Large intestine (tissue), 3 donors: ENCODE measurements around the gene PTPDC1. TPM values are rescaled to one million over a fixed set of nuclear protein-coding genes. Genes with fewer than 3 reads are reported as not detected.

Source experiments
- DNase-seq, 2 donors: peaks; one replicate each; pipeline versions ENCODE4 v3.0.0 to v3.0.0-alpha.2; 2013
- H3K27ac ChIP-seq: one replicate; pipeline ENCODE4 v1.5.1; 2013; ENCODE audit warnings: low read length
- H3K27me3 ChIP-seq: 2 replicates; pipeline ENCODE4 v1.6.1; 2013; ENCODE audit warnings: low read length; ENCODE audit not compliant: control insufficient read depth, insufficient read depth
- H3K36me3 ChIP-seq: 2 replicates; pipeline ENCODE4 v1.6.1; 2013; ENCODE audit warnings: low read length; ENCODE audit not compliant: control insufficient read depth, insufficient read depth
- H3K4me1 ChIP-seq: one replicate; pipeline ENCODE4 v1.6.1; 2013; ENCODE audit warnings: low read length; ENCODE audit not compliant: control insufficient read depth, insufficient read depth
- H3K4me3 ChIP-seq: one replicate; pipeline ENCODE4 v1.5.1; 2013; ENCODE audit warnings: low read length
- H3K9me3 ChIP-seq: one replicate; pipeline ENCODE4 v1.6.1; 2013; ENCODE audit warnings: mild to moderate bottlenecking, low read depth, low read length, moderate library complexity; ENCODE audit not compliant: control insufficient read depth
- WGBS: methylation state at CpG from one replicate; pipeline ENCODE4 v1.1.5; 2013; ENCODE audit warnings: low lambda C conversion rate; ENCODE audit not compliant: insufficient coverage; 5-methylcytosine and 5-hydroxymethylcytosine counted together
- polyA plus RNA-seq: library from polyadenylated mRNA; unstranded; fragments of 120-200 nt; gene quantifications from one replicate; pipeline ENCODE4 v1.2.1, GENCODE V29; 2013

The PTPDC1 gene
- polyA plus RNA-seq, 1 donor: 7.4 TPM

- Histone ChIP-seq H3K36me3 (no peaks in the 10 kb centered on the region), H3K4me3 (no peak overlapping the region), H3K4me1 (no peaks in the 10 kb centered on the region), H3K27ac (no peak overlapping the region), H3K27me3 (no peaks in the 10 kb centered on the region), H3K9me3 (no peaks in the 10 kb centered on the region)
- no peak for DNase-seq
- no CpG with 5 or more reads among the region's 13 CpGs for WGBS
Measured at GRCh38 chr9:94140791-94141790, 56.8 kb downstream of the PTPDC1 start.

GRCh38 chr9:94142353-94142752 lies 58.1 kb downstream of the PTPDC1 start:
- no peaks in the 10 kb centered on the region for H3K4me1 ChIP-seq
- DNase-seq: no peak
- no peaks in the 10 kb centered on the region for H3K27me3 ChIP-seq
- H3K4me3 ChIP-seq: no peak overlapping the region
- WGBS: 67% methylated on average over 1 of the region's 5 CpGs
- no peaks in the 10 kb centered on the region for H3K36me3 ChIP-seq
- H3K9me3 ChIP-seq: no peaks in the 10 kb centered on the region
- H3K27ac ChIP-seq: no peak overlapping the region

GRCh38 chr9:94144394-94144793 lies 60.1 kb downstream of the PTPDC1 start:
- no peak overlapping the region for H3K4me3 ChIP-seq
- H3K27me3 ChIP-seq: no peaks in the 10 kb centered on the region
- no peaks in the 10 kb centered on the region for H3K36me3 ChIP-seq
- H3K27ac ChIP-seq: no peak overlapping the region
- H3K4me1 ChIP-seq: no peaks in the 10 kb centered on the region
- no CpG with 5 or more reads among the region's 2 CpGs for WGBS
- H3K9me3 ChIP-seq: no peaks in the 10 kb centered on the region
- no peak for DNase-seq

GRCh38 chr9:94145640-94146039 lies 61.4 kb downstream of the PTPDC1 start:
- Histone ChIP-seq H3K27ac (no peak overlapping the region), H3K27me3 (no peaks in the 10 kb centered on the region), H3K9me3 (no peaks in the 10 kb centered on the region), H3K4me1 (no peaks in the 10 kb centered on the region), H3K36me3 (no peaks in the 10 kb centered on the region), H3K4me3 (no peak overlapping the region)
- DNase-seq: no peak
- WGBS: no CpG with 5 or more reads among the region's 5 CpGs

- no peaks in the 10 kb centered on the region for H3K27me3 ChIP-seq
- no peaks in the 10 kb centered on the region for H3K36me3 ChIP-seq
- WGBS: no CpG with 5 or more reads among the region's 13 CpGs
- H3K27ac ChIP-seq: no peak overlapping the region
- no peak overlapping the region for H3K4me3 ChIP-seq
- H3K4me1 ChIP-seq: no peaks in the 10 kb centered on the region
- H3K9me3 ChIP-seq: no peaks in the 10 kb centered on the region
- no peak for DNase-seq
Measured at GRCh38 chr9:94147776-94148175, 63.5 kb downstream of the PTPDC1 start.

- Histone ChIP-seq H3K36me3 (no peaks in the 10 kb centered on the region), H3K9me3 (no peaks in the 10 kb centered on the region), H3K27ac (no peak overlapping the region), H3K27me3 (no peaks in the 10 kb centered on the region), H3K4me1 (no peaks in the 10 kb centered on the region), H3K4me3 (no peak overlapping the region)
- DNase-seq: no peak
- 40% methylated on average over 1 of the region's 5 CpGs for WGBS
Measured at GRCh38 chr9:94148419-94148818, 64.2 kb downstream of the PTPDC1 start.

GRCh38 chr9:94149696-94150095 lies 65.4 kb downstream of the PTPDC1 start:
- no CpG with 5 or more reads among the region's 6 CpGs for WGBS
- no peaks in the 10 kb centered on the region for H3K4me1 ChIP-seq
- no peak for DNase-seq
- H3K9me3 ChIP-seq: no peaks in the 10 kb centered on the region
- no peaks in the 10 kb centered on the region for H3K36me3 ChIP-seq
- no peaks in the 10 kb centered on the region for H3K27me3 ChIP-seq
- no peak overlapping the region for H3K4me3 ChIP-seq
- H3K27ac ChIP-seq: no peak overlapping the region

GRCh38 chr9:94150279-94150828 lies 66.1 kb downstream of the PTPDC1 start:
- no peak for DNase-seq
- H3K9me3 ChIP-seq: no peaks in the 10 kb centered on the region
- no peak overlapping the region for H3K27ac ChIP-seq
- H3K36me3 ChIP-seq: no peaks in the 10 kb centered on the region
- H3K27me3 ChIP-seq: no peaks in the 10 kb centered on the region
- H3K4me1 ChIP-seq: no peaks in the 10 kb centered on the region
- no peak overlapping the region for H3K4me3 ChIP-seq
- WGBS: no CpG with 5 or more reads among the region's 3 CpGs

- WGBS: 88% methylated on average over 3 of the region's 11 CpGs
- Histone ChIP-seq H3K27ac (no peak overlapping the region), H3K27me3 (no peaks in the 10 kb centered on the region), H3K9me3 (no peaks in the 10 kb centered on the region), H3K4me1 (no peaks in the 10 kb centered on the region), H3K4me3 (no peak overlapping the region), H3K36me3 (no peaks in the 10 kb centered on the region)
- no peak for DNase-seq
Measured at GRCh38 chr9:94150890-94151650, 66.8 kb downstream of the PTPDC1 start.

GRCh38 chr9:94153905-94154304 lies 69.6 kb downstream of the PTPDC1 start:
- no peaks in the 10 kb centered on the region for H3K4me1 ChIP-seq
- H3K36me3 ChIP-seq: no peaks in the 10 kb centered on the region
- no peak overlapping the region for H3K4me3 ChIP-seq
- no peak for DNase-seq
- no CpG with 5 or more reads among the region's 1 CpG for WGBS
- no peaks in the 10 kb centered on the region for H3K27me3 ChIP-seq
- H3K9me3 ChIP-seq: no peaks in the 10 kb centered on the region
- no peak overlapping the region for H3K27ac ChIP-seq
